A549 (cell line): Measurements from ENCODE around the gene PIH1D1.

Experiments used
- CHD2 ChIP-seq: fragments of 150-350 bp; IDR thresholded peaks from 2 replicates; pipeline ENCODE4 v1.6.1; 2014; ENCODE audit warnings: low read length; ENCODE audit not compliant: partially characterized antibody
- CHD4 ChIP-seq: fragments of 200-600 bp; sonication (generic); IDR thresholded peaks from 2 replicates; pipeline ENCODE4 v1.6.1; 2016; ENCODE audit warnings: antibody characterized with exemption, mild to moderate bottlenecking, borderline replicate concordance
- EHMT2 ChIP-seq: fragments of 200-600 bp; sonication (generic); IDR thresholded peaks from 2 replicates; pipeline ENCODE4 v1.6.1; 2016; ENCODE audit warnings: antibody characterized with exemption, low read depth, mild to moderate bottlenecking, moderate library complexity
- EP300 ChIP-seq, 2 experiments: fragments of >200 bp; sonication (Bioruptor Twin); formaldehyde crosslinking; IDR thresholded peaks; 2 replicates in 1 of 2; 3 replicates in 1 of 2; pipeline ENCODE4 v1.6.1; 2016 to 2017
- KDM5A ChIP-seq: fragments of 200-600 bp; sonication (generic); IDR thresholded peaks from 2 replicates; pipeline ENCODE4 v1.6.1; 2016; ENCODE audit warnings: antibody characterized with exemption, mild to moderate bottlenecking
- NFE2L2 ChIP-seq: fragments of 150-350 bp; conservative IDR thresholded peaks from 2 replicates; pipeline ENCODE4 v1.6.1; 2014; ENCODE audit warnings: low read length
- POLR2A ChIP-seq: IDR thresholded peaks from 2 replicates; pipeline ENCODE4 v1.6.1; 2012; ENCODE audit warnings: mild to moderate bottlenecking, low read length
- RAD21 ChIP-seq, 2 experiments: fragments of >200 bp in 1 of 2; sonication (Bioruptor Twin) in 1 of 2; formaldehyde crosslinking in 1 of 2; IDR thresholded peaks in 1 of 2; conservative IDR thresholded peaks in 1 of 2; 2 replicates in 1 of 2; 3 replicates in 1 of 2; pipeline ENCODE4 v1.6.1; 2012 to 2018; ENCODE audit warnings: inconsistent platforms in 1 of 2
- RNF2 ChIP-seq: fragments of 200-600 bp; sonication (generic); IDR thresholded peaks from 2 replicates; pipeline ENCODE4 v1.6.1; 2016; ENCODE audit warnings: low read depth, mild to moderate bottlenecking, antibody characterized with exemption, moderate library complexity, borderline replicate concordance
- ZFP36 ChIP-seq: fragments of 450-650 bp; IDR thresholded peaks from 2 replicates; pipeline ENCODE4 v1.6.1; 2014; ENCODE audit warnings: borderline replicate concordance; ENCODE audit not compliant: partially characterized antibody
- TF ChIP-seq, protein P1 (sequence below): fragments of >200 bp; sonication (Bioruptor Twin); formaldehyde crosslinking; IDR thresholded peaks from 3 replicates; pipeline ENCODE4 v1.5.1; 2016
- TF ChIP-seq, protein P2 (sequence below): IDR thresholded peaks from 2 replicates; pipeline ENCODE4 v1.6.1; 2012

GRCh38 chr19:49425922-49426592, 25.6 kb downstream of the PIH1D1 start:
- no peak for TF ChIP-seq EP300 (IDR thresholded peaks at IDR 0.05)
- no peak for TF ChIP-seq RAD21 (conservative IDR thresholded peaks at IDR 0.05 in 1 of 2, IDR thresholded peaks at IDR 0.05 in 1 of 2)
- TF ChIP-seq NFE2L2: no peak
- TF ChIP-seq, protein P1, sequence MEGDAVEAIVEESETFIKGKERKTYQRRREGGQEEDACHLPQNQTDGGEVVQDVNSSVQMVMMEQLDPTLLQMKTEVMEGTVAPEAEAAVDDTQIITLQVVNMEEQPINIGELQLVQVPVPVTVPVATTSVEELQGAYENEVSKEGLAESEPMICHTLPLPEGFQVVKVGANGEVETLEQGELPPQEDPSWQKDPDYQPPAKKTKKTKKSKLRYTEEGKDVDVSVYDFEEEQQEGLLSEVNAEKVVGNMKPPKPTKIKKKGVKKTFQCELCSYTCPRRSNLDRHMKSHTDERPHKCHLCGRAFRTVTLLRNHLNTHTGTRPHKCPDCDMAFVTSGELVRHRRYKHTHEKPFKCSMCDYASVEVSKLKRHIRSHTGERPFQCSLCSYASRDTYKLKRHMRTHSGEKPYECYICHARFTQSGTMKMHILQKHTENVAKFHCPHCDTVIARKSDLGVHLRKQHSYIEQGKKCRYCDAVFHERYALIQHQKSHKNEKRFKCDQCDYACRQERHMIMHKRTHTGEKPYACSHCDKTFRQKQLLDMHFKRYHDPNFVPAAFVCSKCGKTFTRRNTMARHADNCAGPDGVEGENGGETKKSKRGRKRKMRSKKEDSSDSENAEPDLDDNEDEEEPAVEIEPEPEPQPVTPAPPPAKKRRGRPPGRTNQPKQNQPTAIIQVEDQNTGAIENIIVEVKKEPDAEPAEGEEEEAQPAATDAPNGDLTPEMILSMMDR: no peak
- no peak for TF ChIP-seq EHMT2
- TF ChIP-seq ZFP36: no peak
- no peak for TF ChIP-seq KDM5A
- TF ChIP-seq CHD4: no peak
- TF ChIP-seq RNF2: no peak
- TF ChIP-seq CHD2: no peak
- TF ChIP-seq POLR2A: no peak
- TF ChIP-seq, protein P2, sequence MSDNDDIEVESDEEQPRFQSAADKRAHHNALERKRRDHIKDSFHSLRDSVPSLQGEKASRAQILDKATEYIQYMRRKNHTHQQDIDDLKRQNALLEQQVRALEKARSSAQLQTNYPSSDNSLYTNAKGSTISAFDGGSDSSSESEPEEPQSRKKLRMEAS: no peak
